ENCODE results near the gene DOCK6.

Gene DOCK6

DNA sequence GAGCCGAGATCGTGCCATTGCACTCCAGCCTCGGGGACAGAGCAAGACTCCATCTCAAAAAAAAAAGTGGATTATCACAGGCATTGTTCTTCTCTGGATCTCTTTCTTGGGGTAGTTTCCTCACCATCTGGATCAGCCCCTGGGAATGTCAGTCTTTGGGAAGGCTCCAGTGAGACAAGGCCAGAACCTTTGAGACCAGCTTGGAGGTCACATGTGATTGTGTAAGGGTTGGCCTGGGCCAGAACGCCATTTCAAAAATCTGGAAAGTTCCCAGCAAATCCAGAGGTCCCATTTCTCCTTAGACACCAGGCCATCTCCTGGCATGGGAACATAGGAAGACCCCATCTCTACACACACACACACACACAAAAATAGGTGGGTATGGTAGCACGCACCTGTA is 37.2 kb downstream of the DOCK6 start:
- Histone ChIP-seq H3K9me3 (ENCODE audit: control insufficient read depth, insufficient read depth, low read length) (no peaks in the 10 kb centered on the region), H3K27ac (ENCODE audit: low read length) (no peak overlapping the region), H3K27me3 (ENCODE audit: control insufficient read depth, insufficient read depth, low read length) (no peaks in the 10 kb centered on the region), H3K4me1 (ENCODE audit: control insufficient read depth, insufficient read depth, low read length) (no peaks in the 10 kb centered on the region), H3K36me3 (ENCODE audit: control insufficient read depth, insufficient read depth, low read length) (peaks cover 13% of the 10 kb centered on the region), H3K4me3 (ENCODE audit: low read length) (no peak overlapping the region)
- WGBS (ENCODE audit: insufficient coverage, insufficient read length): no CpG with 5 or more reads among the region's 5 CpGs
- DNase-seq (ENCODE audit: low read depth, low spot score): no peak

DNA sequence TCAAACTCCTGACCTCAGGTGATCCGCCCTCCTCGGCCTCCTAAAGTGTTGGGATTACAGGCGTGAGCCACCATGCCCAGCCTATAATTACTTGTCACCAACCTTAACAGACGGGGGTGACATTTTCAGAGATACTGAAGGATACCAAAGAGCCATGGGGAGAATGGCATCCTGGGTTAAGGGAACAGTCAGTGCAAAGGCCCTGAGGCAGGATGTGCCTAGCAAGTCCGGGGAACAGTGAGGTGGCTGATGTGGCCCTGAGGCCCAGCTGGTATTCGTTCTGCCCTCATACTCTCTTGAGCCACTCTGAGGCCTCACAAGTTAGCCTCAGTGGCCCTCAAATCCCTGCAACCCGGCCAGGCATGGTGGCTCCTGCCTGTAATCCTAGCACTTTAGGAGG is 37.9 kb downstream of the DOCK6 start:
- H3K27ac ChIP-seq (ENCODE audit: low read length): no peak overlapping the region
- no peaks in the 10 kb centered on the region for H3K27me3 ChIP-seq (ENCODE audit: control insufficient read depth, insufficient read depth, low read length)
- H3K4me3 ChIP-seq (ENCODE audit: low read length): no peak overlapping the region
- H3K9me3 ChIP-seq (ENCODE audit: control insufficient read depth, insufficient read depth, low read length): no peaks in the 10 kb centered on the region
- peaks cover 13% of the 10 kb centered on the region for H3K36me3 ChIP-seq (ENCODE audit: control insufficient read depth, insufficient read depth, low read length)
- no CpG with 5 or more reads among the region's 7 CpGs for WGBS (ENCODE audit: insufficient coverage, insufficient read length)
- no peaks in the 10 kb centered on the region for H3K4me1 ChIP-seq (ENCODE audit: control insufficient read depth, insufficient read depth, low read length)
- DNase-seq (ENCODE audit: low read depth, low spot score): no peak

DNA sequence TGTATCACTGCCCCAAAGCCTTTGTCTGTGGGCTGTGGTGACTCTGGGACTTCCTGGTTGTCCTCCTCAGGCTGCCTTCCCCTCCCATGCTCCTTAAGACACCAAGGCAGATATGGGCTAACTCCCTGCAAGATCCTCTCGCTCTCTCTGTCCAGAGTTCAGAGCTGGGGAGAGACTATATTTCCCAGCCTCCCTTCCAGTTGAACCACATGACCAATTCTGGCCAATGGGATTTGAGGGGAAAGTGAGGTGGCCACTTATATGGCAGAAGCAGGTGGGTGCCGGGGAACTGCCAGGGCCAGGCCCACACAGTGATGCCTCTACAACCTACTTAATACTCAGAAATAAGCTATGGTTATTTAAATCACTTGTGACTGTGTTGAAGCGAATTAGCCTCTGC is 39.1 kb downstream of the DOCK6 start:
- Histone ChIP-seq H3K9me3 (ENCODE audit: control insufficient read depth, insufficient read depth, low read length) (no peaks in the 10 kb centered on the region), H3K27ac (ENCODE audit: low read length) (no peak overlapping the region), H3K27me3 (ENCODE audit: control insufficient read depth, insufficient read depth, low read length) (no peaks in the 10 kb centered on the region), H3K4me3 (ENCODE audit: low read length) (no peak overlapping the region), H3K4me1 (ENCODE audit: control insufficient read depth, insufficient read depth, low read length) (no peaks in the 10 kb centered on the region), H3K36me3 (ENCODE audit: control insufficient read depth, insufficient read depth, low read length) (peaks cover 13% of the 10 kb centered on the region)
- no CpG with 5 or more reads among the region's 3 CpGs for WGBS (ENCODE audit: insufficient coverage, insufficient read length)
- DNase-seq (ENCODE audit: low read depth, low spot score): no peak

- DNase-seq (ENCODE audit: low read depth, low spot score): no peak
- no peaks in the 10 kb centered on the region for H3K4me1 ChIP-seq (ENCODE audit: control insufficient read depth, insufficient read depth, low read length)
- H3K36me3 ChIP-seq (ENCODE audit: control insufficient read depth, insufficient read depth, low read length): peaks cover 17% of the 10 kb centered on the region
- no peak overlapping the region for H3K4me3 ChIP-seq (ENCODE audit: low read length)
- no peaks in the 10 kb centered on the region for H3K9me3 ChIP-seq (ENCODE audit: control insufficient read depth, insufficient read depth, low read length)
- H3K27me3 ChIP-seq (ENCODE audit: control insufficient read depth, insufficient read depth, low read length): no peaks in the 10 kb centered on the region
- no peak overlapping the region for H3K27ac ChIP-seq (ENCODE audit: low read length)
- WGBS (ENCODE audit: insufficient coverage, insufficient read length): no CpG with 5 or more reads among the region's 3 CpGs
Observed at GRCh38 chr19:11221082-11221598, 41.2 kb downstream of the DOCK6 start.

DNA sequence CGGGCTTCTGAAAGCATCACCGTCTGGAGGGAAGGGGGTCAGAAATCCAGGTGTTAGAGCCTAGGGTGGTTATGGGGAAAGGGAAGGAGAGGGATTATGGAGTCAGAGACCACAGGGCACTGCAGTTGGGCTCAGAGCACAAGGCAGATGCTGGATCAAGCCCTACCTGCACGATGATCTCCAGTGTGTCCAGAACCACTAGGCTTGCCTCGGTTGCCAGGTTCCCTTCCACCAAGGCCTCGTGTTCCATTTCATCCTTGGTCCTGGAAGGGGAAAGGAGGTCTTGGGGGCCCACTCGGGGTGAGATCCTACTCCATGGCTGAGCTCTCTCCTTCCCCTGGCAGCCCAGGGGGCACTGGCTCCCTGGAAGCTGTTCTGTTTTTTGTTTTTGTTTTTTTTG is 47.9 kb downstream of the DOCK6 start:
- H3K36me3 ChIP-seq (ENCODE audit: control insufficient read depth, insufficient read depth, low read length): peaks cover 17% of the 10 kb centered on the region
- H3K4me3 ChIP-seq (ENCODE audit: low read length): no peak overlapping the region
- no CpG with 5 or more reads among the region's 6 CpGs for WGBS (ENCODE audit: insufficient coverage, insufficient read length)
- H3K27me3 ChIP-seq (ENCODE audit: control insufficient read depth, insufficient read depth, low read length): no peaks in the 10 kb centered on the region
- no peaks in the 10 kb centered on the region for H3K9me3 ChIP-seq (ENCODE audit: control insufficient read depth, insufficient read depth, low read length)
- no peaks in the 10 kb centered on the region for H3K4me1 ChIP-seq (ENCODE audit: control insufficient read depth, insufficient read depth, low read length)
- H3K27ac ChIP-seq (ENCODE audit: low read length): no peak overlapping the region
- no peak for DNase-seq (ENCODE audit: low read depth, low spot score)

- Histone ChIP-seq H3K9me3 (ENCODE audit: control insufficient read depth, insufficient read depth, low read length) (no peaks in the 10 kb centered on the region), H3K36me3 (ENCODE audit: control insufficient read depth, insufficient read depth, low read length) (peaks cover 15% of the 10 kb centered on the region), H3K4me3 (ENCODE audit: low read length) (no peak overlapping the region), H3K27me3 (ENCODE audit: control insufficient read depth, insufficient read depth, low read length) (no peaks in the 10 kb centered on the region), H3K27ac (ENCODE audit: low read length) (no peak overlapping the region), H3K4me1 (ENCODE audit: control insufficient read depth, insufficient read depth, low read length) (no peaks in the 10 kb centered on the region)
- no peak for DNase-seq (ENCODE audit: low read depth, low spot score)
- WGBS (ENCODE audit: insufficient coverage, insufficient read length): no CpG with 5 or more reads among the region's 1 CpG
Observed at GRCh38 chr19:11210656-11210928, 51.7 kb downstream of the DOCK6 start.

GRCh38 chr19:11209839-11210655 is 52.3 kb downstream of the DOCK6 start:
- no peak for DNase-seq (ENCODE audit: low read depth, low spot score)
- no peaks in the 10 kb centered on the region for H3K4me1 ChIP-seq (ENCODE audit: control insufficient read depth, insufficient read depth, low read length)
- H3K27ac ChIP-seq (ENCODE audit: low read length): no peak overlapping the region
- H3K9me3 ChIP-seq (ENCODE audit: control insufficient read depth, insufficient read depth, low read length): no peaks in the 10 kb centered on the region
- WGBS (ENCODE audit: insufficient coverage, insufficient read length): no CpG with 5 or more reads among the region's 2 CpGs
- no peaks in the 10 kb centered on the region for H3K27me3 ChIP-seq (ENCODE audit: control insufficient read depth, insufficient read depth, low read length)
- no peak overlapping the region for H3K4me3 ChIP-seq (ENCODE audit: low read length)
- peaks cover 11% of the 10 kb centered on the region for H3K36me3 ChIP-seq (ENCODE audit: control insufficient read depth, insufficient read depth, low read length)

GRCh38 chr19:11208561-11209471 is 53.5 kb downstream of the DOCK6 start:
- DNase-seq (ENCODE audit: low read depth, low spot score): no peak

GRCh38 chr19:11205939-11206570 is 56.3 kb downstream of the DOCK6 start:
- Histone ChIP-seq H3K27me3 (ENCODE audit: control insufficient read depth, insufficient read depth, low read length) (no peaks in the 10 kb centered on the region), H3K27ac (ENCODE audit: low read length) (no peak overlapping the region), H3K9me3 (ENCODE audit: control insufficient read depth, insufficient read depth, low read length) (no peaks in the 10 kb centered on the region), H3K36me3 (ENCODE audit: control insufficient read depth, insufficient read depth, low read length) (peaks cover 10% of the 10 kb centered on the region), H3K4me1 (ENCODE audit: control insufficient read depth, insufficient read depth, low read length) (no peaks in the 10 kb centered on the region), H3K4me3 (ENCODE audit: low read length) (no peak overlapping the region)
- WGBS (ENCODE audit: insufficient coverage, insufficient read length): no CpG with 5 or more reads among the region's 9 CpGs
- no peak for DNase-seq (ENCODE audit: low read depth, low spot score)

More at GRCh38 chr19:11208561-11209471, 53.5 kb downstream of the DOCK6 start:
- Histone ChIP-seq H3K36me3 (ENCODE audit: control insufficient read depth, insufficient read depth, low read length) (peaks cover 8% of the 10 kb centered on the region; the same call in 1 of the 2 replicates), H3K4me3 (ENCODE audit: low read length) (no peak overlapping the region), H3K9me3 (ENCODE audit: control insufficient read depth, insufficient read depth, low read length) (no peaks in the 10 kb centered on the region), H3K27ac (ENCODE audit: low read length) (no peak overlapping the region), H3K4me1 (ENCODE audit: control insufficient read depth, insufficient read depth, low read length) (no peaks in the 10 kb centered on the region), H3K27me3 (ENCODE audit: control insufficient read depth, insufficient read depth, low read length) (no peaks in the 10 kb centered on the region)
- WGBS (ENCODE audit: insufficient coverage, insufficient read length): no CpG with 5 or more reads among the region's 38 CpGs

DNA sequence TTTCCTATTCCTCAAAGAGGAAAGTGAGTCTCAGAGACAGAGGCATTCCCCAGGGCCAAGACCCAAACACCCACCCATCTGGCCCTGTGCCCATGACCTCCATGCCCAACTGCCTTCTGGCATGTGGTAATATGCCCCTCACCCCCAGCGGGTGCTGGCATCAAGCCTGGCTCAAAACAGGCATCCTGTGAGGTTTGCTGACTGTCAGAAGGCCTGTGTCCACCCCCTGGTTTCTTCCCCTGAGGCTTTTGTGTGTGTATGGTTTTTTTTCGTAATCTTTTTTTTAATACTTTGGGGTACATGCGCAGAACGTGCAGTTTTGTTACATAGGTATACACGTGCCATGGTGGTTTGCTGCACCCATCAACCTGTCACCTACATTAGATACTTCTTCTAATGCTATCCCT is 57.4 kb downstream of the DOCK6 start:
- Histone ChIP-seq H3K4me3 (ENCODE audit: low read length) (no peak overlapping the region), H3K9me3 (ENCODE audit: control insufficient read depth, insufficient read depth, low read length) (no peaks in the 10 kb centered on the region), H3K27me3 (ENCODE audit: control insufficient read depth, insufficient read depth, low read length) (no peaks in the 10 kb centered on the region), H3K4me1 (ENCODE audit: control insufficient read depth, insufficient read depth, low read length) (no peaks in the 10 kb centered on the region), H3K27ac (ENCODE audit: low read length) (no peak overlapping the region), H3K36me3 (ENCODE audit: control insufficient read depth, insufficient read depth, low read length) (peaks cover 10% of the 10 kb centered on the region)
- no CpG with 5 or more reads among the region's 5 CpGs for WGBS (ENCODE audit: insufficient coverage, insufficient read length)
- DNase-seq (ENCODE audit: low read depth, low spot score): no peak

Measured in iPS DF 6.9 (cell line).